DND-41 (cell line): ENCODE measurements around the gene FTO.

Source experiments
- ATAC-seq: fragments of 200-7000 bp; cut with Tn5 transposase; 3 replicates; pipeline ENCODE4 v1.9.1; 2021; ENCODE audit warnings: low read depth; ENCODE audit not compliant: insufficient read depth
- DNase-seq: peaks from one replicate; pipeline ENCODE4 v3.0.0-alpha.2; 2020
- H2AFZ ChIP-seq: 2 replicates; pipeline ENCODE4 v1.6.0; 2012; ENCODE audit warnings: low read depth, low read length
- H3K27ac ChIP-seq: 2 replicates; pipeline ENCODE4 v1.5.1; 2012; ENCODE audit warnings: low read length, inconsistent platforms
- H3K27me3 ChIP-seq: fragments of 200-600 bp; sonication (generic); 2 replicates; pipeline ENCODE4 v1.6.0; 2012; ENCODE audit warnings: low read length, mild to moderate bottlenecking, inconsistent platforms; ENCODE audit not compliant: insufficient read depth, poor library complexity
- H3K36me3 ChIP-seq: 2 replicates; pipeline ENCODE4 v1.5.1; 2012; ENCODE audit warnings: low read length, inconsistent platforms; ENCODE audit not compliant: insufficient read depth
- H3K4me1 ChIP-seq: 2 replicates; pipeline ENCODE4 v1.5.1; 2012; ENCODE audit warnings: mild to moderate bottlenecking, low read length; ENCODE audit not compliant: insufficient read depth
- H3K4me2 ChIP-seq: 2 replicates; pipeline ENCODE4 v1.6.0; 2012; ENCODE audit warnings: mild to moderate bottlenecking, moderate library complexity, low read length, inconsistent platforms; ENCODE audit not compliant: insufficient read depth
- H3K4me3 ChIP-seq, 2 experiments: fragments of 200-600 bp in 1 of 2; shearing (Covaris generic) in 1 of 2; 2 replicates each; pipeline ENCODE4 v1.5.1; 2012 to 2016; ENCODE audit warnings: inconsistent platforms in 2 of 2, low read length in 2 of 2, mild to moderate bottlenecking in 2 of 2, low read depth in 1 of 2, moderate library complexity in 1 of 2
- H3K79me2 ChIP-seq: 2 replicates; pipeline ENCODE4 v1.6.0; 2012; ENCODE audit warnings: low read length, inconsistent platforms; ENCODE audit not compliant: insufficient read depth
- H3K9ac ChIP-seq: 2 replicates; pipeline ENCODE4 v1.6.0; 2012; ENCODE audit warnings: low read depth, mild to moderate bottlenecking, inconsistent platforms, low read length, moderate library complexity
- H3K9me3 ChIP-seq: 2 replicates; pipeline ENCODE4 v1.5.1; 2012; ENCODE audit warnings: low read length, moderate library complexity, mild to moderate bottlenecking, inconsistent platforms; ENCODE audit not compliant: insufficient read depth, severe bottlenecking
- H4K20me1 ChIP-seq: 2 replicates; pipeline ENCODE4 v1.6.0; 2012; ENCODE audit warnings: low read length; ENCODE audit not compliant: insufficient read depth
- EZH2 ChIP-seq: IDR thresholded peaks from 3 replicates; pipeline ENCODE4 v1.6.1; 2012; ENCODE audit warnings: borderline replicate concordance, low read depth, mild to moderate bottlenecking, moderate library complexity, low read length, inconsistent platforms; ENCODE audit not compliant: severe bottlenecking
- TF ChIP-seq, protein P1 (sequence below): IDR thresholded peaks from 2 replicates; pipeline ENCODE4 v1.5.1; 2012; ENCODE audit warnings: borderline replicate concordance, low read length, moderate library complexity, mild to moderate bottlenecking; ENCODE audit not compliant: poor library complexity, severe bottlenecking; ENCODE audit errors: extremely low read depth

The FTO gene

DNA sequence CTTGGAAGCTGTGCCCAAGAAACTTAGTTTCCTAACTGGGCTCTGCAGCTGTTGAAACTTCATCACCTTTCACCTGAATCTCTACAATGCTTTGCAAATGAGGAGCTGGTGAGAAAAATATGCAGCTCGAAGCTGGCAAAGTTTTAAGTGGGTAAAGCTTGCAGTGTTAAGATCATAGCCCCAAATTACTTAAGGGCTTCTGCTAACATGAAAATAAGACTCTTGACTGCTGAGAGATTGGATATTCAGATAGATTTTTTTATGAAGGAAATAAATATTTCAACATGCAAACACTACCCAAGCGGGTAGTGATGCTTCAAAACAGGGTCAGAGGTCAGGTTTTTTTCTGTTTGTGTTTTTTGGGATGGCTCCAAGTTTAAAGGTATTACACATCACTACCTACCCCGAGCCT lies 278.7 kb downstream of the FTO start:
- no peak overlapping the region for H2AFZ ChIP-seq
- no peaks in the 10 kb centered on the region for H3K27me3 ChIP-seq
- H3K9ac ChIP-seq: no peak overlapping the region
- no peaks in the 10 kb centered on the region for H4K20me1 ChIP-seq
- no peaks in the 10 kb centered on the region for H3K36me3 ChIP-seq
- peaks cover 16% of the 10 kb centered on the region for H3K4me1 ChIP-seq
- H3K27ac ChIP-seq: no peak overlapping the region
- no peak overlapping the region for H3K4me3 ChIP-seq
- no peak overlapping the region for H3K4me2 ChIP-seq
- TF ChIP-seq, protein P1, sequence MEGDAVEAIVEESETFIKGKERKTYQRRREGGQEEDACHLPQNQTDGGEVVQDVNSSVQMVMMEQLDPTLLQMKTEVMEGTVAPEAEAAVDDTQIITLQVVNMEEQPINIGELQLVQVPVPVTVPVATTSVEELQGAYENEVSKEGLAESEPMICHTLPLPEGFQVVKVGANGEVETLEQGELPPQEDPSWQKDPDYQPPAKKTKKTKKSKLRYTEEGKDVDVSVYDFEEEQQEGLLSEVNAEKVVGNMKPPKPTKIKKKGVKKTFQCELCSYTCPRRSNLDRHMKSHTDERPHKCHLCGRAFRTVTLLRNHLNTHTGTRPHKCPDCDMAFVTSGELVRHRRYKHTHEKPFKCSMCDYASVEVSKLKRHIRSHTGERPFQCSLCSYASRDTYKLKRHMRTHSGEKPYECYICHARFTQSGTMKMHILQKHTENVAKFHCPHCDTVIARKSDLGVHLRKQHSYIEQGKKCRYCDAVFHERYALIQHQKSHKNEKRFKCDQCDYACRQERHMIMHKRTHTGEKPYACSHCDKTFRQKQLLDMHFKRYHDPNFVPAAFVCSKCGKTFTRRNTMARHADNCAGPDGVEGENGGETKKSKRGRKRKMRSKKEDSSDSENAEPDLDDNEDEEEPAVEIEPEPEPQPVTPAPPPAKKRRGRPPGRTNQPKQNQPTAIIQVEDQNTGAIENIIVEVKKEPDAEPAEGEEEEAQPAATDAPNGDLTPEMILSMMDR: no peak
- TF ChIP-seq EZH2: no peak
- no peaks in the 10 kb centered on the region for H3K9me3 ChIP-seq
- no peak for DNase-seq
- H3K79me2 ChIP-seq: no peaks in the 10 kb centered on the region
- no peak for ATAC-seq

DNA sequence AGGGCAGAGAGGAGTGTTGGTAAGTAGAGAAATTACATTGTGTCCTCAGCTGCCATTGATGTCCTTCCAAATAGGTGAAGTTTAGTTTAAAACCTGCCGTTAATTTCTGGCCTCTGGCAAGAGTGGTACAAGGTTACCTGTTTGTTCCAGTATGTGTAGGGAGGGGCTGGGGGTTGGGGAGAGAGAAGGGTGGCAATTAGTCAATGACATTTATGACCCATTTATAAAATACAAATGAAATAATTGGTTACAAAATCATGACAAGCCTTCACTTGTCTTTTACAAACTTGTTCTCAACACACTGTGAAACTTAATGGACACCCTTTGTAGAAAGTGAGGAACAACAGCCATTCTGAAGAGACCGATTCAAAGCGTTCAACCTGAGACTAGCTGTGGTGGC lies 281.0 kb downstream of the FTO start:
- Histone ChIP-seq H3K79me2 (no peaks in the 10 kb centered on the region), H4K20me1 (no peaks in the 10 kb centered on the region), H3K27ac (no peak overlapping the region), H3K36me3 (no peaks in the 10 kb centered on the region), H3K9ac (no peak overlapping the region), H3K9me3 (no peaks in the 10 kb centered on the region), H3K4me3 (no peak overlapping the region), H3K27me3 (no peaks in the 10 kb centered on the region), H3K4me1 (peaks cover 20% of the 10 kb centered on the region), H3K4me2 (no peak overlapping the region), H2AFZ (no peak overlapping the region)
- ATAC-seq (no peak), DNase-seq (no peak)
- TF ChIP-seq, protein P1: no peak
- TF ChIP-seq EZH2: no peak

DNA sequence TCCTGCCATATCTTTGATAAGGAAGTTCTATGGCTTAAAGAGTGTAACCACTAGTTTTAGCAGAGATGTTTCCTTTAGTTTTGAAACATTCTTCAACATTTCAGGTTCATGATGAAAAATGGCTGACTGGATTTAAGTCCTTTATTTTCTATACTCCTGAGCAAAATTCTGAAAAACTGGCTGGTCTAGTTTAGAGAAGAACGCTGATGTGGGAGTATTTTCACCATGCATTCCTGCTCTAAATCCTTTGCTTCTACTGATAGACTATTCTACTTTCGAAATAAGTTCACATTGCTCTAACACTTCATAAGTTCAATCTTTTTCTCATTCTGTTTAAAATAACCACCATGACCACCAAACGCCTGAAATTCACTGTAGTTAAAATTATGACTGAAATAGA lies 281.9 kb downstream of the FTO start:
- H4K20me1 ChIP-seq: no peaks in the 10 kb centered on the region
- peak overlapping the region; percentile 34 for H3K27ac ChIP-seq
- no peaks in the 10 kb centered on the region for H3K27me3 ChIP-seq
- TF ChIP-seq, protein P1: no peak
- TF ChIP-seq EZH2: no peak
- H2AFZ ChIP-seq: no peak overlapping the region
- no peak overlapping the region for H3K9ac ChIP-seq
- peaks cover 30% of the 10 kb centered on the region for H3K4me1 ChIP-seq
- no peaks in the 10 kb centered on the region for H3K36me3 ChIP-seq
- no peak overlapping the region for H3K4me3 ChIP-seq
- no peaks in the 10 kb centered on the region for H3K9me3 ChIP-seq
- DNase-seq: no peak
- no peak overlapping the region for H3K4me2 ChIP-seq
- no peak for ATAC-seq
- H3K79me2 ChIP-seq: no peaks in the 10 kb centered on the region

DNA sequence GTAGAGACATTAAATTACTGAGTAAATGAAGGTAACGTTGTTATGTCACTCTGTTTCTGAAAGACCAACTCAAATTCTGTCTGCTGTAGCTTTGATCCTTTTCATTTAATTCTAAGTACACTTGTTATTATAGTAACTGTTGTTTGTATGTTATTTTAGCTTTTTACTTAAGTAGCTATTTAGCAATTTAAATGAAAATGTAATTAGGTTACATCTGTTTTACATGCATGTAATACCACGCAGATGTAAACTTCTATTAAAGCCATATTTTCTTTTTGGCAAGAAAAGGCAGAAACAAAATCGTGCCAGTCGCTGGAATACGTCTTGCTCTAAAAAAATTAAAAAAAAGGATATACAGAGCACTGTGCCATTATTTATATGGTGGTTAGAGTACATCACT lies 282.8 kb downstream of the FTO start:
- Histone ChIP-seq H3K9ac (no peak overlapping the region), H2AFZ (no peak overlapping the region), H4K20me1 (no peaks in the 10 kb centered on the region), H3K27ac (0 out of 2 replicates have a peak overlapping the region, but pooled peaks have one; percentile 16), H3K4me1 (peaks cover 39% of the 10 kb centered on the region), H3K4me2 (no peak overlapping the region), H3K36me3 (no peaks in the 10 kb centered on the region), H3K79me2 (no peaks in the 10 kb centered on the region), H3K27me3 (no peaks in the 10 kb centered on the region), H3K9me3 (no peaks in the 10 kb centered on the region), H3K4me3 (no peak overlapping the region)
- TF ChIP-seq EZH2: no peak
- TF ChIP-seq, protein P1: no peak
- no peak for ATAC-seq
- no peak for DNase-seq
